Esophagus muscularis mucosa (tissue), 4 donors: ENCODE data around the gene FGF6. TPM values are rescaled to one million over a fixed set of nuclear protein-coding genes. Genes with fewer than 3 reads are reported as not detected.
"Not testable (repeated sequence)": the region's sequence is repeated elsewhere in the genome, so short reads cannot be mapped to it uniquely, and the experiment has no call there.

Experiments used
- DNase-seq: peaks from one replicate; pipeline ENCODE4 v3.0.0-alpha.2; 2017; ENCODE audit errors: extremely low spot score
- H3K27ac ChIP-seq, 4 donors: fragments of 200-600 bp; sonication (generic); replicated peaks in 1 of 4; 1 replicate in 3 of 4; 2 replicates in 1 of 4; pipeline ENCODE4 v1.5.1; 2016 to 2019; ENCODE audit warnings: mild to moderate bottlenecking in 1 of 4
- H3K27me3 ChIP-seq, 4 donors: fragments of 200-600 bp; sonication (generic); one replicate each; pipeline versions ENCODE4 v1.5.1 to v1.6.0; 2016 to 2019
- H3K36me3 ChIP-seq, 4 donors: fragments of 200-600 bp; sonication (generic); one replicate each; pipeline ENCODE4 v1.5.1; 2016 to 2019
- H3K4me1 ChIP-seq, 4 donors: fragments of 200-600 bp; sonication (generic); one replicate each; pipeline ENCODE4 v1.5.1; 2016 to 2019
- H3K4me3 ChIP-seq, 4 donors: fragments of 200-600 bp; sonication (generic); 1 replicate in 2 of 4; 2 replicates in 2 of 4; pipeline ENCODE4 v1.5.1; 2016 to 2019; ENCODE audit warnings: mild to moderate bottlenecking in 4 of 4, moderate library complexity in 1 of 4
- H3K9me3 ChIP-seq, 4 donors: fragments of 200-600 bp; sonication (generic); 1 replicate in 3 of 4; 2 replicates in 1 of 4; pipeline ENCODE4 v1.5.1; 2016 to 2019
- CTCF ChIP-seq, 3 experiments: fragments of 200-600 bp in 2 of 3; fragments of 450-650 bp in 1 of 3; sonication (generic) in 2 of 3; IDR thresholded peaks; one replicate each; pipeline ENCODE4 v1.5.1; 2017 to 2019; ENCODE audit warnings: antibody characterized with exemption in 3 of 3, mild to moderate bottlenecking in 2 of 3, moderate library complexity in 1 of 3
- EP300 ChIP-seq: sonication (generic); formaldehyde crosslinking; IDR thresholded peaks from one replicate; pipeline ENCODE4 v1.6.1; 2017; ENCODE audit warnings: antibody characterized with exemption
- POLR2A ChIP-seq: fragments of 450-650 bp; IDR thresholded peaks from one replicate; pipeline ENCODE4 v1.6.1; 2017; ENCODE audit warnings: antibody characterized with exemption, moderate library complexity, mild to moderate bottlenecking, low read depth
- POLR2AphosphoS5 ChIP-seq, 2 donors: sonication (generic); formaldehyde crosslinking; IDR thresholded peaks; one replicate each; pipeline ENCODE4 v1.6.1; 2017; ENCODE audit warnings: antibody characterized with exemption in 2 of 2
- WGBS: methylation state at CpG from one replicate; pipeline ENCODE4 v1.1.5; 2018; 5-methylcytosine and 5-hydroxymethylcytosine counted together
- intact Hi-C: fragments of 100-400 bp; cut with DNase I; formaldehyde crosslinking; loops from one replicate; pipeline ENCODE4 v1.15.1; 2023
- total RNA-seq, 4 donors: library from RNA; depleted of rRNA; stranded (reverse); fragments of >200 nt; gene quantifications; one replicate each; pipeline versions ENCODE4 v1.1.0 to v1.2.1, GENCODE V29; 2016

The FGF6 gene
- total RNA-seq, 4 donors from 2014 or later = not detected

GRCh38 chr12:4412465-4412864, 33.1 kb downstream of the FGF6 start:
- Histone ChIP-seq H3K36me3 (no peaks in the 10 kb centered on the region), H3K27me3 (no peaks in the 10 kb centered on the region), H3K4me1 (peaks cover 0 to 20% (median 17%) of the 10 kb centered on the region in 4 donors), H3K27ac (no peak overlapping the region), H3K9me3 (no peaks in the 10 kb centered on the region), H3K4me3 (no peak overlapping the region)
- no peak for DNase-seq
- TF ChIP-seq EP300 (no peak), CTCF (IDR thresholded peaks at IDR 0.05) (no peak), POLR2AphosphoS5 (IDR thresholded peaks at IDR 0.05) (no peak)
- WGBS = 100% methylated on average over 1 of the region's 1 CpG
- intact Hi-C loops = no loop called here

DNA sequence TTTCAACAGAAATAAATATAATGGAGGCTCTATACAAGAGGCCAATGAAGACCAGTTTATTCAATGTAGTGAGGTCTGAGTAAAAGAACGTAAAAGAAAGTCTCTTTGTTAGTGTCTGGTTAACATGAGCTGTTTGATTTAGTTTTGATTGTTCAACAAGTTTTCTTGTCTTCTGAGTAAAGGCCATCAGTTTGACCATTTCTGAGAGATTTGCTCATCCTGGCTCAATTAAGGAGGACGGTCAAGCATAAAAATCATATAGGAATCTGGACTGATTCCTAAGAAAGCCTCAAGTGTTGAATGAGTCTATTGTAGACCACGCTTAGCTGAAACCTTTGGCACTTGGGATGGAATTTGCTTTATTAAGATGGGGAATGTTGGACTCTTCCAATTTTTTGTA, 33.6 kb downstream of the FGF6 start:
- TF ChIP-seq POLR2AphosphoS5 (IDR thresholded peaks at IDR 0.05) (no peak), EP300 (no peak), POLR2A (no peak), CTCF (IDR thresholded peaks at IDR 0.05) (no peak)
- Histone ChIP-seq H3K4me3 (no peak overlapping the region), H3K27ac (no peak overlapping the region), H3K36me3 (no peaks in the 10 kb centered on the region), H3K9me3 (no peaks in the 10 kb centered on the region), H3K4me1 (peaks cover 0 to 16% (median 13%) of the 10 kb centered on the region in 4 donors), H3K27me3 (no peaks in the 10 kb centered on the region)
- no peak for DNase-seq
- intact Hi-C loops = no loop called here
- WGBS = 81% methylated on average over 3 of the region's 3 CpGs

GRCh38 chr12:4407136-4407535, 38.5 kb downstream of the FGF6 start:
- TF ChIP-seq POLR2AphosphoS5 (IDR thresholded peaks at IDR 0.05) (no peak), EP300 (no peak), CTCF (IDR thresholded peaks at IDR 0.05) (no peak), POLR2A (no peak)
- intact Hi-C loops = no loop called here
- Histone ChIP-seq H3K36me3 (no peaks in the 10 kb centered on the region), H3K27me3 (peaks cover 0 to 3% (median 0%) of the 10 kb centered on the region in 4 donors), H3K4me1 (no peaks in the 10 kb centered on the region), H3K9me3 (no peaks in the 10 kb centered on the region), H3K4me3 (no peak overlapping the region), H3K27ac (no peak overlapping the region)
- DNase-seq = no peak
- WGBS = 91% methylated on average over 3 of the region's 3 CpGs

- DNase-seq, intact Hi-C loops, H3K4me3 ChIP-seq, H3K36me3 ChIP-seq, H3K27ac ChIP-seq, H3K9me3 ChIP-seq, H3K27me3 ChIP-seq, H3K4me1 ChIP-seq: not testable (repeated sequence)
- 92% methylated on average over 8 of the region's 8 CpGs for WGBS
These were observed 40.6 kb downstream of the FGF6 start for GRCh38 chr12:4404877-4405637.

GRCh38 chr12:4402996-4403395, 42.6 kb downstream of the FGF6 start:
- no peak overlapping the region for H3K4me3 ChIP-seq
- intact Hi-C loops = no loop called here
- no peaks in the 10 kb centered on the region for H3K4me1 ChIP-seq
- H3K9me3 ChIP-seq = no peaks in the 10 kb centered on the region
- TF ChIP-seq POLR2AphosphoS5 (IDR thresholded peaks at IDR 0.05) (no peak), POLR2A (no peak), CTCF (IDR thresholded peaks at IDR 0.05) (no peak), EP300 (no peak)
- WGBS = 95% methylated on average over 4 of the region's 4 CpGs
- H3K36me3 ChIP-seq = no peaks in the 10 kb centered on the region
- H3K27me3 ChIP-seq = peaks cover 0 to 4% (median 0%) of the 10 kb centered on the region in 4 donors
- H3K27ac ChIP-seq = no peak overlapping the region
- DNase-seq = no peak
